A549 (cell line): ENCODE data around the gene RAI14. TPM values are rescaled to one million over a fixed set of nuclear protein-coding genes. Genes with fewer than 3 reads are reported as not detected.
A peak's percentile ranks its signal among the peaks of the same experiment; 100 is the strongest.

Source experiments
- ATAC-seq, 2 experiments: fragments of 200-7000 bp in 1 of 2; fragments of >200 bp in 1 of 2; cut with Nextera tagmentation in 1 of 2; cut with Tn5 transposase in 1 of 2; 3 replicates each; pipeline versions ENCODE4 v1.8.0 to v1.9.1; 2018 to 2020; ENCODE audit warnings: mild to moderate bottlenecking in 1 of 2, moderate library complexity in 1 of 2
- CTCF ChIA-PET: fragments of 300-600 bp; sonication (Branson Sonifier 250); formaldehyde crosslinking; extraction: SDS; loops from one replicate; lab custom pipeline; 2021; ENCODE audit warnings: antibody characterized with exemption, inconsistent platforms; lab: Yijun Ruan, JAX
- POLR2A ChIA-PET: fragments of 350-600 bp; formaldehyde crosslinking; extraction: SDS; loops from one replicate; lab custom pipeline; 2021; ENCODE audit warnings: antibody characterized with exemption, inconsistent platforms; lab: Yijun Ruan, JAX
- DNase-seq, 2 experiments: peaks; one replicate each; pipeline versions ENCODE4 v3.0.0 to v3.0.0-alpha.2; 2011 to 2016; ENCODE audit warnings: low read depth in 1 of 2, low spot score in 1 of 2
- FAIRE-seq: peaks from 2 replicates; lab custom pipeline; 2011; peaks lifted over from hg19 to GRCh38; lab: Jason Lieb, UNC
- H3K27ac ChIP-seq, 2 experiments: fragments of >200 bp; sonication (Bioruptor Twin); formaldehyde crosslinking; 3 replicates each; pipeline ENCODE4 v1.5.1; 2016 to 2017
- H3K4me1 ChIP-seq: fragments of >200 bp; sonication (Bioruptor Twin); formaldehyde crosslinking; 3 replicates; pipeline ENCODE4 v1.6.1; 2016
- H3K4me2 ChIP-seq: fragments of >200 bp; sonication (Bioruptor Twin); formaldehyde crosslinking; 3 replicates; pipeline ENCODE4 v1.6.1; 2016
- H3K4me3 ChIP-seq: fragments of >200 bp; sonication (Bioruptor Twin); formaldehyde crosslinking; 3 replicates; pipeline ENCODE4 v1.5.1; 2016
- H3K9me3 ChIP-seq: fragments of >200 bp; sonication (Bioruptor Twin); formaldehyde crosslinking; 3 replicates; pipeline ENCODE4 v1.6.1; 2016
- ATOH8 ChIP-seq: fragments of 250-450 bp; sonication (Bioruptor Pico); IDR thresholded peaks from 2 replicates; pipeline ENCODE4 v1.5.0; 2020; ENCODE audit warnings: low read depth, mild to moderate bottlenecking, moderate library complexity
- CEBPB ChIP-seq, 2 experiments: fragments of >200 bp in 1 of 2; sonication (Bioruptor Twin) in 1 of 2; formaldehyde crosslinking in 1 of 2; IDR thresholded peaks; 2 replicates each; pipeline ENCODE4 v1.6.1; 2012 to 2016
- CHD2 ChIP-seq: fragments of 150-350 bp; IDR thresholded peaks from 2 replicates; pipeline ENCODE4 v1.6.1; 2014; ENCODE audit warnings: low read length; ENCODE audit not compliant: partially characterized antibody
- CHD4 ChIP-seq: fragments of 200-600 bp; sonication (generic); IDR thresholded peaks from 2 replicates; pipeline ENCODE4 v1.6.1; 2016; ENCODE audit warnings: antibody characterized with exemption, mild to moderate bottlenecking, borderline replicate concordance
- EP300 ChIP-seq, 2 experiments: fragments of >200 bp; sonication (Bioruptor Twin); formaldehyde crosslinking; IDR thresholded peaks; 2 replicates in 1 of 2; 3 replicates in 1 of 2; pipeline ENCODE4 v1.6.1; 2016 to 2017
- FOSL2 ChIP-seq, 2 experiments: fragments of 450-650 bp in 1 of 2; fragments of >200 bp in 1 of 2; sonication (Bioruptor Twin) in 1 of 2; formaldehyde crosslinking; IDR thresholded peaks; 2 replicates each; pipeline versions ENCODE4 v1.5.0 to v1.6.1; 2016 to 2020; ENCODE audit warnings: mild to moderate bottlenecking in 1 of 2, moderate library complexity in 1 of 2
- HES2 ChIP-seq: fragments of >200 bp; sonication (Bioruptor Twin); formaldehyde crosslinking; IDR thresholded peaks from 2 replicates; pipeline ENCODE4 v1.6.1; 2016
- HMGXB4 ChIP-seq: fragments of 250-450 bp; sonication (Bioruptor Pico); IDR thresholded peaks from 2 replicates; pipeline ENCODE4 v1.5.0; 2021; ENCODE audit warnings: mild to moderate bottlenecking, moderate library complexity, borderline replicate concordance
- JUNB ChIP-seq: fragments of >200 bp; sonication (Bioruptor Twin); formaldehyde crosslinking; IDR thresholded peaks from 2 replicates; pipeline ENCODE4 v1.6.1; 2016
- KDM1A ChIP-seq: fragments of 200-600 bp; sonication (generic); IDR thresholded peaks from 2 replicates; pipeline ENCODE4 v1.6.1; 2016; ENCODE audit warnings: low read depth, mild to moderate bottlenecking
- MAFK ChIP-seq: fragments of 450-650 bp; IDR thresholded peaks from 2 replicates; pipeline ENCODE4 v1.6.1; 2014; ENCODE audit not compliant: partially characterized antibody
- MAX ChIP-seq: IDR thresholded peaks from 2 replicates; pipeline ENCODE4 v1.6.1; 2012
- NFE2L2 ChIP-seq: fragments of 150-350 bp; conservative IDR thresholded peaks from 2 replicates; pipeline ENCODE4 v1.6.1; 2014; ENCODE audit warnings: low read length
- PHF8 ChIP-seq: fragments of 200-600 bp; sonication (generic); IDR thresholded peaks from 2 replicates; pipeline ENCODE4 v1.6.1; 2016; ENCODE audit warnings: low read depth, mild to moderate bottlenecking, antibody characterized with exemption, moderate library complexity, borderline replicate concordance
- RARB ChIP-seq: fragments of 250-450 bp; sonication (Bioruptor Pico); IDR thresholded peaks from 2 replicates; pipeline ENCODE4 v1.8.0; 2021; ENCODE audit warnings: mild to moderate bottlenecking, moderate library complexity
- RCOR1 ChIP-seq: fragments of 150-350 bp; IDR thresholded peaks from 2 replicates; pipeline ENCODE4 v1.6.1; 2014; ENCODE audit warnings: antibody characterized with exemption, low read length, low read depth
- RFX5 ChIP-seq: fragments of 450-650 bp; IDR thresholded peaks from 2 replicates; pipeline ENCODE4 v1.7.1; 2014; ENCODE audit warnings: antibody characterized with exemption, mild to moderate bottlenecking, moderate library complexity
- ZFP36 ChIP-seq: fragments of 450-650 bp; IDR thresholded peaks from 2 replicates; pipeline ENCODE4 v1.6.1; 2014; ENCODE audit warnings: borderline replicate concordance; ENCODE audit not compliant: partially characterized antibody
- WGBS: methylation state at CpG from one replicate; pipeline ENCODE4 v1.1.6; 2017; ENCODE audit errors: missing lambda C conversion rate; 5-methylcytosine and 5-hydroxymethylcytosine counted together
- polyA plus RNA-seq, 4 experiments: library from polyadenylated mRNA; depleted of rRNA in 3 of 4; stranded (reverse); fragments of >200 nt; fragmentation: RNase III in 1 of 4; extraction: RNeasy Plus Mini Kit Qiagen cat#74134 plus additional on column Dnase treatment in 1 of 4; gene quantifications; 2 replicates in 3 of 4; 3 replicates in 1 of 4; pipeline ENCODE4 v1.2.3, GENCODE V29; 2011 to 2017

The RAI14 gene
- polyA plus RNA-seq, 2 of the 4 experiments (the other 2 are of a cell fraction): 71.9 to 97.7 TPM

GRCh38 chr5:34660444-34660843, 4.3 kb downstream of the RAI14 start:
- Histone ChIP-seq H3K9me3 (no peaks in the 10 kb centered on the region), H3K4me3 (no peak overlapping the region), H3K27ac (peak overlapping the region in 1 of 2 experiments; percentile 46; a peak in 2 of 6 replicates), H3K4me1 (peaks cover 37% of the 10 kb centered on the region), H3K4me2 (0 out of 3 replicates have a peak overlapping the region, but pooled peaks have one; percentile 82)
- TF ChIP-seq CHD2 (no peak), CEBPB (IDR thresholded peaks at IDR 0.05) (no peak), MAFK (no peak), FOSL2 (IDR thresholded peaks at IDR 0.05) (no peak), FOSL2 (CRISPR knock-in tag; IDR thresholded peaks at IDR 0.05) (0 out of 2 replicates have a peak, but pooled peaks have one; percentile 8), EP300 (IDR thresholded peaks at IDR 0.05) (no peak), CHD4 (no peak), RCOR1 (no peak)
- no peak for ATAC-seq
- DNase-seq: no peak
- ChIA-PET POLR2A (no interaction called here), CTCF (no interaction called here)
- no peak for FAIRE-seq
- 91% methylated on average over 4 of the region's 4 CpGs for WGBS

GRCh38 chr5:34663771-34664496, 7.8 kb downstream of the RAI14 start:
- H3K4me2 ChIP-seq: no peak overlapping the region
- peaks cover 29% of the 10 kb centered on the region for H3K4me1 ChIP-seq
- FAIRE-seq: no peak
- H3K27ac ChIP-seq: no peak overlapping the region
- no peak for ATAC-seq
- DNase-seq: no peak
- ChIA-PET CTCF (interaction anchor here (0.6 to 1.4 kb wide), 3 partner anchors 14 to 694 kb away, joined by 3 to 6 read pairs (median 3); no protein-coding TSS in a partner anchor), POLR2A (interaction anchor here (0.6 to 1.4 kb wide), 4 partner anchors 8 to 265 kb away, joined by 3 to 5 read pairs (median 4); partner anchors contain the start of gene RAI14)
- TF ChIP-seq ZFP36 (no peak), PHF8 (no peak), ATOH8 (no peak), HMGXB4 (CRISPR knock-in tag) (no peak), KDM1A (no peak), JUNB (no peak), CHD4 (no peak), RARB (CRISPR knock-in tag) (no peak)
- H3K9me3 ChIP-seq: no peaks in the 10 kb centered on the region
- no peak overlapping the region for H3K4me3 ChIP-seq
- 92% methylated on average over 7 of the region's 7 CpGs for WGBS

- FAIRE-seq: no peak
- ChIA-PET POLR2A (interaction anchor here (0.7 to 1.3 kb wide), 2 partner anchors 10 to 81 kb away, joined by 3 read pairs; partner anchors contain the start of gene RAI14), CTCF (no interaction called here)
- ATAC-seq: no peak; a peak in 1 of 6 replicates
- Histone ChIP-seq H3K9me3 (no peaks in the 10 kb centered on the region), H3K27ac (peak overlapping the region in 1 of 2 experiments; percentile 33; a peak in 1 of 6 replicates), H3K4me3 (no peak overlapping the region), H3K4me1 (peaks cover 28% of the 10 kb centered on the region), H3K4me2 (no peak overlapping the region)
- no peak for DNase-seq
- WGBS: 87% methylated on average over 8 of the region's 8 CpGs
- no peak for TF ChIP-seq MAX
- no peak for TF ChIP-seq NFE2L2
- TF ChIP-seq MAFK: peak; percentile 7
- TF ChIP-seq HES2: no peak
- TF ChIP-seq RFX5: no peak
These were observed 10.4 kb downstream of the RAI14 start for GRCh38 chr5:34666392-34667080.
